Keratinocyte (primary cell): Measurements from ENCODE around the gene DAB1. TPM values are rescaled to one million over a fixed set of nuclear protein-coding genes. Genes with fewer than 3 reads are reported as not detected.

Experiments used
- DNase-seq: peaks from one replicate; pipeline ENCODE4 v3.0.0-alpha.2; 2011; ENCODE audit warnings: low read depth, missing footprints, low spot score
- FAIRE-seq: peaks from 2 replicates; lab custom pipeline; 2011; peaks lifted over from hg19 to GRCh38; lab: Jason Lieb, UNC
- H2AFZ ChIP-seq: 2 replicates; pipeline ENCODE4 v1.6.0; 2012; ENCODE audit warnings: low read length, control low read depth, inconsistent platforms; ENCODE audit not compliant: control insufficient read depth
- H3K27ac ChIP-seq: 2 replicates; pipeline ENCODE4 v1.5.1; 2011; ENCODE audit warnings: low read length; ENCODE audit not compliant: control insufficient read depth, insufficient read depth
- H3K27me3 ChIP-seq: 3 replicates; pipeline ENCODE4 v1.6.0; 2011; ENCODE audit warnings: low read length; ENCODE audit not compliant: control insufficient read depth, insufficient read depth; ENCODE audit errors: extremely low read depth
- H3K36me3 ChIP-seq, 2 experiments: 2 replicates in 1 of 2; 3 replicates in 1 of 2; pipeline ENCODE4 v1.5.1; 2011; ENCODE audit warnings: low read length in 2 of 2, mild to moderate bottlenecking in 1 of 2; ENCODE audit not compliant: control insufficient read depth in 2 of 2, insufficient read depth in 2 of 2; ENCODE audit errors: extremely low read depth in 1 of 2
- H3K4me1 ChIP-seq: 3 replicates; pipeline ENCODE4 v1.5.1; 2011; ENCODE audit warnings: low read length; ENCODE audit not compliant: control insufficient read depth, insufficient read depth; ENCODE audit errors: extremely low read depth
- H3K4me2 ChIP-seq: 3 replicates; pipeline ENCODE4 v1.6.0; 2011; ENCODE audit warnings: low read depth, low read length; ENCODE audit not compliant: control insufficient read depth, insufficient read depth; ENCODE audit errors: extremely low read depth
- H3K4me3 ChIP-seq, 3 experiments: fragments of 200-600 bp in 1 of 3; sonication (generic) in 1 of 3; 2 replicates in 2 of 3; 3 replicates in 1 of 3; pipeline ENCODE4 v1.5.1; 2011 to 2016; ENCODE audit warnings: low read length in 3 of 3, mild to moderate bottlenecking in 3 of 3, control low read depth in 2 of 3, inconsistent platforms in 1 of 3, low read depth in 1 of 3, mixed read lengths in 1 of 3, mixed run types in 1 of 3, moderate library complexity in 1 of 3; ENCODE audit not compliant: control insufficient read depth in 2 of 3, insufficient read depth in 2 of 3; ENCODE audit errors: extremely low read depth in 1 of 3
- H3K79me2 ChIP-seq: 2 replicates; pipeline ENCODE4 v1.6.0; 2012; ENCODE audit warnings: low read length; ENCODE audit not compliant: control insufficient read depth, insufficient read depth
- H3K9ac ChIP-seq: 3 replicates; pipeline ENCODE4 v1.6.0; 2011; ENCODE audit warnings: low read length; ENCODE audit not compliant: control insufficient read depth, insufficient read depth; ENCODE audit errors: extremely low read depth
- H3K9me1 ChIP-seq: 3 replicates; pipeline ENCODE4 v1.6.0; 2011; ENCODE audit warnings: low read length; ENCODE audit not compliant: control insufficient read depth, insufficient read depth; ENCODE audit errors: extremely low read depth
- H3K9me3 ChIP-seq: 2 replicates; pipeline ENCODE4 v1.5.1; 2012; ENCODE audit warnings: low read depth, low read length; ENCODE audit not compliant: control insufficient read depth
- H4K20me1 ChIP-seq: 3 replicates; pipeline ENCODE4 v1.6.0; 2011; ENCODE audit warnings: low read length; ENCODE audit not compliant: control insufficient read depth, insufficient read depth; ENCODE audit errors: extremely low read depth
- EZH2 ChIP-seq: IDR thresholded peaks from one replicate; pipeline ENCODE4 v1.6.1; 2012; ENCODE audit warnings: inconsistent platforms, mild to moderate bottlenecking, low read length, moderate library complexity
- dilution Hi-C: fragments of 300-500 bp; cut with MboI; formaldehyde crosslinking; loops from one replicate; pipeline ENCODE4 v1.7.0; 2020; ENCODE audit warnings: low sequenced_read_pairs; ENCODE audit not compliant: extremely low pct_ligation_motif_present
- polyA plus RNA-seq, 5 experiments: library from polyadenylated mRNA; depleted of rRNA in 3 of 5; stranded (reverse) in 3 of 5; stranded (forward) in 1 of 5; unstranded in 1 of 5; fragments of >200 nt; gene quantifications; 1 replicate in 1 of 5; 2 replicates in 3 of 5; 3 replicates in 1 of 5; pipeline versions ENCODE4 v1.2.1 to v1.2.3, GENCODE V29; 2011 to 2012; ENCODE audit warnings: missing spikeins in 2 of 5, low read depth in 1 of 5, low replicate concordance in 1 of 5
- TF ChIP-seq, protein P1 (sequence below), 3 experiments: IDR thresholded peaks in 1 of 3; conservative IDR thresholded peaks in 1 of 3; optimal IDR thresholded peaks in 1 of 3; 2 replicates in 2 of 3; 3 replicates in 1 of 3; pipeline versions ENCODE3 to v1.5.1; 2011; ENCODE audit warnings: low read length in 3 of 3, mild to moderate bottlenecking in 3 of 3, moderate library complexity in 2 of 3, control low read depth in 1 of 3, inconsistent platforms in 1 of 3; ENCODE audit not compliant: insufficient read depth in 2 of 3; ENCODE audit errors: extremely low read depth in 1 of 3

The DAB1 gene
- polyA plus RNA-seq, 1 donor (not counting 4 experiments of a cell fraction or from before 2014, with no cell fraction given), result 0.01 TPM

DNA sequence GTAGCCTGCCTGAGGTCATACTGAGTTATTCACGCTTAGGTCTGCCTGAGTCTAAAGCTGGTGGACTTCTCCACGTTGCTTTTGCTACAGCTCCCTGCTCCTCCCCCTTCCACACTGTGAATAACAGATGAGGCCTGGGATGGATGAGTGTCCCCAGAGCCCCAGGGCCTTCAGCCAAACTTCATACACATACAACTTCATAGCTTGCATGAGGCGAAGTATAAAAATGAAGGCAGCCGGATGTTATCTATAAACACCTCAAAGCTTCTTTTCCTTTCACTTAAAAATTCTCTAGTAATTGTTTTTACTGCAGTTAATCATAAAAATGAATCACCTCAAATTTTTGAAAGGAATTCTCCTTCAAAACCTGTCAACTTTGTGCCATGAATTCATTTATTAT lies 70.2 kb downstream of the DAB1 start:
- no peaks in the 10 kb centered on the region for H3K36me3 ChIP-seq
- TF ChIP-seq, protein P1, sequence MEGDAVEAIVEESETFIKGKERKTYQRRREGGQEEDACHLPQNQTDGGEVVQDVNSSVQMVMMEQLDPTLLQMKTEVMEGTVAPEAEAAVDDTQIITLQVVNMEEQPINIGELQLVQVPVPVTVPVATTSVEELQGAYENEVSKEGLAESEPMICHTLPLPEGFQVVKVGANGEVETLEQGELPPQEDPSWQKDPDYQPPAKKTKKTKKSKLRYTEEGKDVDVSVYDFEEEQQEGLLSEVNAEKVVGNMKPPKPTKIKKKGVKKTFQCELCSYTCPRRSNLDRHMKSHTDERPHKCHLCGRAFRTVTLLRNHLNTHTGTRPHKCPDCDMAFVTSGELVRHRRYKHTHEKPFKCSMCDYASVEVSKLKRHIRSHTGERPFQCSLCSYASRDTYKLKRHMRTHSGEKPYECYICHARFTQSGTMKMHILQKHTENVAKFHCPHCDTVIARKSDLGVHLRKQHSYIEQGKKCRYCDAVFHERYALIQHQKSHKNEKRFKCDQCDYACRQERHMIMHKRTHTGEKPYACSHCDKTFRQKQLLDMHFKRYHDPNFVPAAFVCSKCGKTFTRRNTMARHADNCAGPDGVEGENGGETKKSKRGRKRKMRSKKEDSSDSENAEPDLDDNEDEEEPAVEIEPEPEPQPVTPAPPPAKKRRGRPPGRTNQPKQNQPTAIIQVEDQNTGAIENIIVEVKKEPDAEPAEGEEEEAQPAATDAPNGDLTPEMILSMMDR (optimal IDR thresholded peaks at IDR 0.05 in 1 of 3, IDR thresholded peaks at IDR 0.05 in 1 of 3, conservative IDR thresholded peaks at IDR 0.05 in 1 of 3; ENCODE audit: extremely low read depth in 1 of 3, insufficient read depth in 2 of 3, low read length in 3 of 3), result no peak
- no peak for TF ChIP-seq EZH2
- H3K4me3 ChIP-seq, result no peak overlapping the region
- no peaks in the 10 kb centered on the region for H3K9me1 ChIP-seq
- H3K4me2 ChIP-seq, result no peak overlapping the region
- H3K79me2 ChIP-seq, result no peaks in the 10 kb centered on the region
- no peak for FAIRE-seq
- H3K4me1 ChIP-seq, result no peaks in the 10 kb centered on the region
- no peaks in the 10 kb centered on the region for H3K9me3 ChIP-seq
- no peak overlapping the region for H2AFZ ChIP-seq
- dilution Hi-C loops, result no loop called here
- no peak overlapping the region for H3K27ac ChIP-seq
- H3K9ac ChIP-seq, result no peak overlapping the region
- no peak for DNase-seq
- no peaks in the 10 kb centered on the region for H4K20me1 ChIP-seq
- no peaks in the 10 kb centered on the region for H3K27me3 ChIP-seq

DNA sequence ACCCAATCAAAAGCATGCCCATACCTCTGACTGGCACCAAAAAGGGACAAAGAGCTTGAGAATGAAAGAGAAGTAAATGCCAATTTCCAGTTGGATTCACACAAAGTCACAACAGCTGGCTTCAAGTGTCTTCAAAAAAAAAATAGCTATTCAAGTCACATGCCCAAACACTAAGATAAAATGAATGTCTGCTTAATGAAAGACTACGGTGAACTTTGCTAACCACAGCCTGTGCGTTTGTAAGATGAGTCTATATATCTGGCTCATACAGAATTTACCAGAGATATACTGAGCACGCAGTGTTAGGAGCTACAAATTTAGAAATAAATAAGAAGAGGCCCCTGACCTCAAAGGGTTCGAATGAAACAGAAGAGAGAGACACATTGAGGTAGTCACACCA lies 73.2 kb downstream of the DAB1 start:
- Histone ChIP-seq H3K79me2 (no peaks in the 10 kb centered on the region), H3K9ac (no peak overlapping the region), H3K27ac (no peak overlapping the region), H3K36me3 (no peaks in the 10 kb centered on the region), H3K4me3 (no peak overlapping the region), H3K27me3 (no peaks in the 10 kb centered on the region), H2AFZ (no peak overlapping the region), H3K4me1 (no peaks in the 10 kb centered on the region), H3K9me3 (no peaks in the 10 kb centered on the region), H4K20me1 (no peaks in the 10 kb centered on the region), H3K4me2 (no peak overlapping the region), H3K9me1 (no peaks in the 10 kb centered on the region)
- dilution Hi-C loops, result no loop called here
- no peak for DNase-seq
- TF ChIP-seq EZH2, result no peak
- TF ChIP-seq, protein P1 (optimal IDR thresholded peaks at IDR 0.05 in 1 of 3, IDR thresholded peaks at IDR 0.05 in 1 of 3, conservative IDR thresholded peaks at IDR 0.05 in 1 of 3; ENCODE audit: extremely low read depth in 1 of 3, insufficient read depth in 2 of 3, low read length in 3 of 3), result no peak
- FAIRE-seq, result no peak
